ENCODE data around the gene IL21.

IL21 gene

GRCh38 chr4:122606364-122607043, 14.4 kb downstream of the IL21 start:
- H3K27me3 ChIP-seq (ENCODE audit: control insufficient read depth, insufficient read depth, low read length), result no peaks in the 10 kb centered on the region
- H3K9me3 ChIP-seq (ENCODE audit: control insufficient read depth, insufficient read depth, low read depth, low read length), result no peaks in the 10 kb centered on the region
- H3K36me3 ChIP-seq (ENCODE audit: control insufficient read depth, insufficient read depth, low read length), result no peaks in the 10 kb centered on the region
- no peak overlapping the region for H3K9ac ChIP-seq (ENCODE audit: low read length)
- H3K4me3 ChIP-seq (ENCODE audit: low read depth, low read length), result no peak overlapping the region
- H3K27ac ChIP-seq (ENCODE audit: low read depth, low read length), result no peak overlapping the region
- H3K4me1 ChIP-seq (ENCODE audit: control insufficient read depth, insufficient read depth, low read length), result peaks cover 21% of the 10 kb centered on the region

DNA sequence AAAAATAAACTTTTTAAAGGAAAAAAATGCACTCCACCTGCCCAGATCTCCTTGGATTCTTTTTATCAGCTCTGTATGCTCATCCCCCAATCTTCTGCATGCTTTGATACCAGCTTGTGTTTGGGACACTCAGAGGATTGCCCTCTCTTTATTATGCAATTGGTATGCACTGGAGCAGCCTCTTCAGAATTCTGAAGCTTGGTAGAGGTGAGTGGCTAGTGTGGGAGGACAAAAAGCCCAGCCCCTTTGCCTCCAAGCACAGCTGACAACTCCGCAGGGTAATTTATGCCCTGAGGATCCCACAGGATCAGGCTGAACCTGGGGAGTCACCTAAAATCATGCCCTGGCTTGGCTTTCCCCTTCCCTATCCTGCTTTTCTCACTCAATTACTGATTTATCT, 16.7 kb downstream of the IL21 start:
- Histone ChIP-seq H3K9me3 (ENCODE audit: control insufficient read depth, insufficient read depth, low read depth, low read length) (no peaks in the 10 kb centered on the region), H3K9ac (ENCODE audit: low read length) (no peak overlapping the region), H3K36me3 (ENCODE audit: control insufficient read depth, insufficient read depth, low read length) (no peaks in the 10 kb centered on the region), H3K4me1 (ENCODE audit: control insufficient read depth, insufficient read depth, low read length) (peaks cover 21% of the 10 kb centered on the region), H3K4me3 (ENCODE audit: low read depth, low read length) (no peak overlapping the region), H3K27me3 (ENCODE audit: control insufficient read depth, insufficient read depth, low read length) (no peaks in the 10 kb centered on the region), H3K27ac (ENCODE audit: low read depth, low read length) (no peak overlapping the region)

GRCh38 chr4:122603156-122603574, 17.7 kb downstream of the IL21 start:
- H3K9ac ChIP-seq (ENCODE audit: low read length), result no peak overlapping the region
- no peaks in the 10 kb centered on the region for H3K27me3 ChIP-seq (ENCODE audit: control insufficient read depth, insufficient read depth, low read length)
- H3K27ac ChIP-seq (ENCODE audit: low read depth, low read length), result peak overlapping the region; percentile 32
- H3K4me3 ChIP-seq (ENCODE audit: low read depth, low read length), result no peak overlapping the region
- H3K9me3 ChIP-seq (ENCODE audit: control insufficient read depth, insufficient read depth, low read depth, low read length), result no peaks in the 10 kb centered on the region
- no peaks in the 10 kb centered on the region for H3K36me3 ChIP-seq (ENCODE audit: control insufficient read depth, insufficient read depth, low read length)
- H3K4me1 ChIP-seq (ENCODE audit: control insufficient read depth, insufficient read depth, low read length), result peaks cover 21% of the 10 kb centered on the region

- Histone ChIP-seq H3K4me3 (ENCODE audit: low read depth, low read length) (no peak overlapping the region), H3K27me3 (ENCODE audit: control insufficient read depth, insufficient read depth, low read length) (no peaks in the 10 kb centered on the region), H3K36me3 (ENCODE audit: control insufficient read depth, insufficient read depth, low read length) (no peaks in the 10 kb centered on the region), H3K9ac (ENCODE audit: low read length) (no peak overlapping the region), H3K4me1 (ENCODE audit: control insufficient read depth, insufficient read depth, low read length) (peaks cover 21% of the 10 kb centered on the region), H3K9me3 (ENCODE audit: control insufficient read depth, insufficient read depth, low read depth, low read length) (no peaks in the 10 kb centered on the region), H3K27ac (ENCODE audit: low read depth, low read length) (peak overlapping the region; percentile 32)
These were observed 18.4 kb downstream of the IL21 start for GRCh38 chr4:122602277-122603142.

DNA sequence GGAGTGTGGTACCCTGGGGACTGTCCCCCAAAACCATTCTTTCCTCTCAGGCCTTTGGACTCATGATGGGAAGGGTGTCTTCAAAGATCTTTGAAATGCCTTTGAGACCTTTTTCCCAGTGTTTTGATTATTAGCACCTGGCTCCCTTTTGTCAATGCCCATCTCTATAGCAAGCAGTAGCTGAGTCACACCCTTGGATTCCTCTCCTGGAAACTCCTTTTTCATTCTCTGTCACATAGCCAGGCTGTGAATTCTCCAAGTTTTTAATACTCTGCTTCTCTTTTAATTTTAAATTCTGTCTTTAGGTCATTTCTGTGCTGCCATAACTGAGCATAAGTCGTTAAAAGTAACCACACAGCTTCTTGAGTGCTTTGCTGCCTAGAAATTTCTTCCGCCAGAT, 29.7 kb downstream of the IL21 start:
- Histone ChIP-seq H3K9me3 (ENCODE audit: control insufficient read depth, insufficient read depth, low read depth, low read length) (no peaks in the 10 kb centered on the region), H3K4me3 (ENCODE audit: low read depth, low read length) (no peak overlapping the region), H3K27me3 (ENCODE audit: control insufficient read depth, insufficient read depth, low read length) (no peaks in the 10 kb centered on the region)

DNA sequence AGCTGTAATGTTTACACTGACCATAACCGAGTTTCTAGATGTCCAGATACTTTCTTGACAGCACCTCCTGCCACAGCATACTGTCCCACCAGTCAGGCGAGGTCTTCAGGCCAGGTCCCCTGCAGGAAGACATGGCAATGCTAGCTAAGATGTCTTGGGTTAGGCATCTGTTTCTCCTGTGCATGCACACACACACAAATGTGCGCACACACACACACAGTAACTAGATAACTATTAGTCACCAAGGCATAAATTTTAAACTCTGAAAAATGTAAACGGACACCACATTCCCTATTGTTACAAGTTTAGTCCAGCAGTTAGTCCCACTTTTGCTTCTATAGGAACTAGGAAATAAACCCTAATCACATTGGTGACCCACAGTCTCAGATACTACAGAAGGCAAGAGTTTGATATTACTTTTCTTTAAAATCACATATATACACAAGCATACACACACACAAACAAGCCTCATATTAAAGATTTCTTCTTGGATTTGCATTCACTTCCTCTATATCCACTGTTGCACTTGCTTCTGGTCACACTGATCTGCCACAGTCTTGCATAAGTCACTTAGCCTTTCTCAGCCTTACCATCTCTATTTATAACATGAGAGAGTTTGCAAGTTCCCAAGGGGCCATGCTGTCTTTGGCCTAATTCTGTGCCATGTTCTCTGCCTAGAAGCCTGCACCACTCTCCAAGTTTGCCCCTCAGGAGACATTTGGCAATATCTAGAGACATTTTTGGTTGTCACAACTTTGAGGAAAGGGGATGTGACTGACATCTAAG, 32.2 kb downstream of the IL21 start:
- no peak overlapping the region for H3K27ac ChIP-seq (ENCODE audit: low read depth, low read length)
- H3K27me3 ChIP-seq (ENCODE audit: control insufficient read depth, insufficient read depth, low read length), result no peaks in the 10 kb centered on the region
- no peaks in the 10 kb centered on the region for H3K36me3 ChIP-seq (ENCODE audit: control insufficient read depth, insufficient read depth, low read length)
- no peaks in the 10 kb centered on the region for H3K4me1 ChIP-seq (ENCODE audit: control insufficient read depth, insufficient read depth, low read length)
- no peaks in the 10 kb centered on the region for H3K9me3 ChIP-seq (ENCODE audit: control insufficient read depth, insufficient read depth, low read depth, low read length)
- no peak overlapping the region for H3K9ac ChIP-seq (ENCODE audit: low read length)
- no peak overlapping the region for H3K4me3 ChIP-seq (ENCODE audit: low read depth, low read length)

More for the DNA sequence above, 29.7 kb downstream of the IL21 start:
- Histone ChIP-seq H3K4me1 (ENCODE audit: control insufficient read depth, insufficient read depth, low read length) (no peaks in the 10 kb centered on the region), H3K27ac (ENCODE audit: low read depth, low read length) (no peak overlapping the region), H3K9ac (ENCODE audit: low read length) (no peak overlapping the region), H3K36me3 (ENCODE audit: control insufficient read depth, insufficient read depth, low read length) (no peaks in the 10 kb centered on the region)

GRCh38 chr4:122584519-122584918, 36.3 kb downstream of the IL21 start:
- Histone ChIP-seq H3K4me3 (ENCODE audit: low read depth, low read length) (no peak overlapping the region), H3K9me3 (ENCODE audit: control insufficient read depth, insufficient read depth, low read depth, low read length) (no peaks in the 10 kb centered on the region), H3K9ac (ENCODE audit: low read length) (no peak overlapping the region), H3K27me3 (ENCODE audit: control insufficient read depth, insufficient read depth, low read length) (no peaks in the 10 kb centered on the region), H3K27ac (ENCODE audit: low read depth, low read length) (no peak overlapping the region), H3K4me1 (ENCODE audit: control insufficient read depth, insufficient read depth, low read length) (no peaks in the 10 kb centered on the region), H3K36me3 (ENCODE audit: control insufficient read depth, insufficient read depth, low read length) (no peaks in the 10 kb centered on the region)

DNA sequence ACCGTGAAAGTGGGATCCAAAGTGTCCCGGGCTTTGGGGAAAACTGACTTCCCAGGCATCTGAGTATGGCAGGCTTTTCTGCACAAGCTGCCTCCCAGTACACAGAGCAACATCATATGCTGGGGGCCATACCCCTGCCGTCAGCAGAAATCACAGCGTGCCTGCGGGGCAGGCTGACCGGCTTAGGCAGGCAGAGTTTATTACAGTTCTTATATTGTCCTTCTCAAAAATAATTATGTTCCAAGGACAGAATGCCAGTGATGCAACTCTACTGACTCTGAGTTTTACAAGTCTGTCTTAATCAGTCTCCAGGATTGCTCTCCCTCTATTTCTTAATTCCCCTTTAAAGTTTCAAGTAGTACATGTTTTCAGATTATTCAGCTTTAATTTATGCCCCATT, 37.0 kb downstream of the IL21 start:
- H3K9me3 ChIP-seq (ENCODE audit: control insufficient read depth, insufficient read depth, low read depth, low read length), result no peaks in the 10 kb centered on the region
- no peak overlapping the region for H3K27ac ChIP-seq (ENCODE audit: low read depth, low read length)
- no peak overlapping the region for H3K9ac ChIP-seq (ENCODE audit: low read length)
- no peaks in the 10 kb centered on the region for H3K27me3 ChIP-seq (ENCODE audit: control insufficient read depth, insufficient read depth, low read length)
- no peaks in the 10 kb centered on the region for H3K4me1 ChIP-seq (ENCODE audit: control insufficient read depth, insufficient read depth, low read length)
- H3K4me3 ChIP-seq (ENCODE audit: low read depth, low read length), result no peak overlapping the region
- H3K36me3 ChIP-seq (ENCODE audit: control insufficient read depth, insufficient read depth, low read length), result no peaks in the 10 kb centered on the region

GRCh38 chr4:122577808-122578781, 42.8 kb downstream of the IL21 start:
- no peaks in the 10 kb centered on the region for H3K4me1 ChIP-seq (ENCODE audit: control insufficient read depth, insufficient read depth, low read length)
- no peak overlapping the region for H3K4me3 ChIP-seq (ENCODE audit: low read depth, low read length)
- no peaks in the 10 kb centered on the region for H3K36me3 ChIP-seq (ENCODE audit: control insufficient read depth, insufficient read depth, low read length)
- H3K9me3 ChIP-seq (ENCODE audit: control insufficient read depth, insufficient read depth, low read depth, low read length), result peaks cover 8% of the 10 kb centered on the region; the same call in 1 of the 2 replicates
- no peak overlapping the region for H3K9ac ChIP-seq (ENCODE audit: low read length)
- no peaks in the 10 kb centered on the region for H3K27me3 ChIP-seq (ENCODE audit: control insufficient read depth, insufficient read depth, low read length)
- H3K27ac ChIP-seq (ENCODE audit: low read depth, low read length), result no peak overlapping the region

DNA sequence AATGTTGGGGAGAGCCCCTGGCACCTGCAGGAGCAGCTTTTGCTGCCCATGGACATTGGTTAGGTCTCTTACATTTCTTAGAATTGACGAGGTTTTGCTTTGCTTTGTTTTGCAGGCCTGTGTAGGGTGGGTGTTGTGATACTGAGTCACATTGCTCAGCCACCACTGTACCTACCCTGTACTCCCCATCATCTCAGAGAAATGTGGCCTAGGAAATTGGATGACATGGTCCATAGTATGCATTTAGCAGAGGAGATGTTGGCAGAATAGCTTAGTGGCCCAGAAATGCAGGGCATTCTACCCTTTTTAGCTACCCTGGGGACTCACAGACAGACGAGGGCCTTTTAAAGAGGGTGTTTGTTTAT, 43.7 kb downstream of the IL21 start:
- H3K27me3 ChIP-seq (ENCODE audit: control insufficient read depth, insufficient read depth, low read length), result no peaks in the 10 kb centered on the region
- no peak overlapping the region for H3K9ac ChIP-seq (ENCODE audit: low read length)
- H3K4me1 ChIP-seq (ENCODE audit: control insufficient read depth, insufficient read depth, low read length), result no peaks in the 10 kb centered on the region
- H3K36me3 ChIP-seq (ENCODE audit: control insufficient read depth, insufficient read depth, low read length), result no peaks in the 10 kb centered on the region
- no peak overlapping the region for H3K27ac ChIP-seq (ENCODE audit: low read depth, low read length)
- peaks cover 8% of the 10 kb centered on the region; the same call in 1 of the 2 replicates for H3K9me3 ChIP-seq (ENCODE audit: control insufficient read depth, insufficient read depth, low read depth, low read length)
- H3K4me3 ChIP-seq (ENCODE audit: low read depth, low read length), result no peak overlapping the region

Measured in HUES6 (cell line).